Effector memory CD4-positive, alpha-beta T cell (primary cell): Measurements from ENCODE around the gene ANKRD13A.
A peak's percentile ranks its signal among the peaks of the same experiment; 100 is the strongest.
"Not testable (repeated sequence)": the region's sequence is repeated elsewhere in the genome, so short reads cannot be mapped to it uniquely, and the experiment has no call there.

Source experiments
- DNase-seq, 3 donors: peaks; one replicate each; pipeline ENCODE4 v3.0.0-alpha.2; 2020
- H3K27ac ChIP-seq: 2 replicates; pipeline ENCODE4 v1.7.0; 2013; ENCODE audit warnings: mild to moderate bottlenecking, low read length, moderate library complexity; ENCODE audit not compliant: insufficient read depth, poor library complexity, severe bottlenecking
- H3K27me3 ChIP-seq: replicated peaks from 2 replicates; pipeline ENCODE4 v1.7.0; 2013; ENCODE audit warnings: mild to moderate bottlenecking, low read length; ENCODE audit not compliant: insufficient read depth, control insufficient read depth, poor library complexity, severe bottlenecking
- H3K36me3 ChIP-seq: 2 replicates; pipeline ENCODE4 v1.7.0; 2013; ENCODE audit warnings: mild to moderate bottlenecking, low read length, moderate library complexity; ENCODE audit not compliant: control insufficient read depth, insufficient read depth
- H3K4me1 ChIP-seq: 2 replicates; pipeline ENCODE4 v1.7.0; 2013; ENCODE audit warnings: low read length, mild to moderate bottlenecking; ENCODE audit not compliant: control insufficient read depth, insufficient read depth, poor library complexity, severe bottlenecking
- H3K4me3 ChIP-seq: 2 replicates; pipeline ENCODE4 v1.7.0; 2013; ENCODE audit warnings: low read length, low read depth, mild to moderate bottlenecking; ENCODE audit not compliant: insufficient read depth, poor library complexity, severe bottlenecking
- H3K9me3 ChIP-seq: 2 replicates; pipeline ENCODE4 v1.7.0; 2013; ENCODE audit warnings: mild to moderate bottlenecking, low read length, moderate library complexity; ENCODE audit not compliant: control insufficient read depth

The ANKRD13A gene

GRCh38 chr12:110004598-110004997 lies 5.4 kb downstream of the ANKRD13A start:
- H3K9me3 ChIP-seq: no peaks in the 10 kb centered on the region
- peaks cover 7% of the 10 kb centered on the region for H3K36me3 ChIP-seq
- no peaks in the 10 kb centered on the region for H3K27me3 ChIP-seq
- no peak for DNase-seq
- peak overlapping the region; percentile 52 for H3K27ac ChIP-seq
- peak overlapping the region; percentile 19 for H3K4me3 ChIP-seq
- peaks cover 5% of the 10 kb centered on the region for H3K4me1 ChIP-seq

DNA sequence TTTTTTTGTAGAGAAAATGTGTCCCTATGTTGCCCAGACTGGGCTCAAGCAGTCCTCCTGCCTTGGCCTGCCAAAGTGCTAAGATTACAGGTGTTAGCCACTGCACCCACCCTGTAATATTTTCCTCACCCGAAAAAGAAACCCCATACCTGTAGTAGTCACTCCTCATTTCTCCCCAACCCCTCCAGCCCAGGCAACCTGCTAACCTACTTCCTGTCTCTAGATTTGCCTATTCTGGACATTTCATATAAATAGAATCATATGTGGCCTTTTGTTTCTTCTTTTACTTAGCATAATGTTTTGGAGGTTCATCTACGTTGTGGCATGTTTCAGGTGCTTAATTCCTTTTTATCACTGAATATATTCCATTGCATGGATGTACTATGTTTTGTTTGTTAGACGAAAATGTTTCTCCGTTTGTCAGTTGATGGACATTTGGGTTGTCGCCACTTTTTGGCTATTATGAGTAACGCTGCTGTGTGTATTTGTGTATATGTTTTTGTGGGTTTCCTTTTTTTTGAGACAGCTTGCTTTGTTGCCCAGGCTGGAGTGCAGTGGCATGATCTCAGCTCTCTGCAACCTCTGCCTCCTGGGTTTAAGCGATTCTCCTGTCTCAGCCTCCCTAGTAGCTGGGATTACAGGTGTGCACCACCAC lies 6.2 kb downstream of the ANKRD13A start:
- peaks cover 6% of the 10 kb centered on the region for H3K4me1 ChIP-seq
- H3K9me3 ChIP-seq: no peaks in the 10 kb centered on the region
- DNase-seq: no peak
- peak overlapping the region; percentile 19 for H3K4me3 ChIP-seq
- no peaks in the 10 kb centered on the region for H3K27me3 ChIP-seq
- H3K36me3 ChIP-seq: peaks cover 7% of the 10 kb centered on the region
- H3K27ac ChIP-seq: peak overlapping the region; percentile 52

DNA sequence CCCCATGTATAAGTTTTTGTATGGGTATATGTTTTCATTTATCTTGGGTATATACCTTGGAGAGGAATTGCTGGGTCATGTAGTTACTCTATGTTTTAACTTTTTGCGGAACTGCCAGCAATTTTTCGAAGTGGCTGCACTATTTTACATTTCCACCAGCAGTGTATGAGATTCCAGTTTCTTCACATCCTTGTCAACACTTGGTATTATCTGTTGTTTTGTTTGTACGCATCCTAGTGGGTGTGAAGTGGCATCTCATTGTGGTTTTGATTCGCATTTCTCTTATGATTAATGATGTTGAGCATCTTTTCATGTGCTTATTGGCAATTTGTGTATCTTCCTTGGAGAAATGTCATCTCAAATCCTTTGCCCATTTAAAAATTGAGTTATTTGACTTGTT lies 6.9 kb downstream of the ANKRD13A start:
- Histone ChIP-seq H3K36me3 (peaks cover 7% of the 10 kb centered on the region), H3K27me3 (no peaks in the 10 kb centered on the region), H3K27ac (no peak overlapping the region), H3K4me3 (no peak overlapping the region), H3K9me3 (no peaks in the 10 kb centered on the region), H3K4me1 (peaks cover 10% of the 10 kb centered on the region)
- DNase-seq: no peak

DNA sequence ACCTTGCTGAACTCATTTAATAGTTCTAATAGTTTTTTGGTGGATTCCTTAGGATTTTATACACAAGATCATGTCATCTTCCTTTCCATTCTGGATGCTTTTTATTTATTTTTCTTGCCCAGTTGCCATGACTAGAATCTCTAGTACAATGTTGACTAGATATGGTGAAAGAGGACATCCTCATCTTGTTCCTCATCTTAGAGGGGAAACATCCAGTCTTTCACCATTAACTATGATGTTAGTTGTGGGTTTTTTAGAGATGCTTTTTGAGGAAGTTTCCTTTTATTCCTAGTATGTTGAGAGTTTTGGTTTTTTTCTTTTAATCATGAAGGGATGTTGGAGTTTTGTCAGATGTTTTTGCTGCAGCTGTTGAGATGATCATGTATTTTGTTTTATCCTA lies 8.7 kb downstream of the ANKRD13A start:
- Histone ChIP-seq H3K27ac (no peak overlapping the region), H3K27me3 (no peaks in the 10 kb centered on the region), H3K4me3 (no peak overlapping the region), H3K36me3 (peaks cover 8% of the 10 kb centered on the region), H3K4me1 (peaks cover 10% of the 10 kb centered on the region), H3K9me3 (no peaks in the 10 kb centered on the region)
- DNase-seq: no peak

DNA sequence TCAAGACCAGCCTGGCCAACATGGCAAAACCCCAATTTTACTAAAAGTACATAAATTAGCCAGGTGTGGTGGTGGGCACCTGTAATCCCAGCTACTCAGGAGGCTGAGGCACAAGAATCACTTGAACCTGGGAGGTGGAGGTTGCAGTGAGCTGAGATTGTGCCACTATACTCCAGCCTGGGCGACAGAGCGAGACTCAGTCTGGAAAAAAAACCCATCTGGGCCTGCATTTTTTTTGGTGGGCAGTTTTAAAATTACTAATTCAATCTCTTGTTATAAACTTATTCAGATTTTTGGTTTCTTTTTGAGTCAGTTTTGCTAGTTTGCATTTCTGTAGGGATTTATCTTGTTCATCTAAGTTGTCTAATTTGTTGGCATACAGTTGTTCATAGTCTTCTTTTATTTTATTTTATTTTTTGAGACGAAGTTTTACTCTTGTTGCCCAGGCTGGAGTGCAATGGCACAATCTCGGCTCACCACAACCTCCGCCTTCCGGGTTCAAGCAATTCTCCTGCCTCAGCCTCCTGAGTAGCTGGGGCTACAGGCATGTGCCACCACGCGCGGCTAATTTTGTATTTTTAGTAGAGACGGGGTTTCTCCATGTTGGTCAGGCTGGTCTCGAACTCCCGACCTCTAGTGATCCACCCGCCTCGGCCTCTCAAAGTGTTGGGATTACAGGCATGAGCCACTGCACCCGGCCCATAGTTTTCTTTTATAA lies 9.6 kb downstream of the ANKRD13A start:
- H3K36me3 ChIP-seq: peaks cover 14% of the 10 kb centered on the region
- not testable (repeated sequence) for H3K4me3 ChIP-seq, H3K27me3 ChIP-seq, H3K9me3 ChIP-seq, H3K27ac ChIP-seq, DNase-seq
- peaks cover 10% of the 10 kb centered on the region for H3K4me1 ChIP-seq

DNA sequence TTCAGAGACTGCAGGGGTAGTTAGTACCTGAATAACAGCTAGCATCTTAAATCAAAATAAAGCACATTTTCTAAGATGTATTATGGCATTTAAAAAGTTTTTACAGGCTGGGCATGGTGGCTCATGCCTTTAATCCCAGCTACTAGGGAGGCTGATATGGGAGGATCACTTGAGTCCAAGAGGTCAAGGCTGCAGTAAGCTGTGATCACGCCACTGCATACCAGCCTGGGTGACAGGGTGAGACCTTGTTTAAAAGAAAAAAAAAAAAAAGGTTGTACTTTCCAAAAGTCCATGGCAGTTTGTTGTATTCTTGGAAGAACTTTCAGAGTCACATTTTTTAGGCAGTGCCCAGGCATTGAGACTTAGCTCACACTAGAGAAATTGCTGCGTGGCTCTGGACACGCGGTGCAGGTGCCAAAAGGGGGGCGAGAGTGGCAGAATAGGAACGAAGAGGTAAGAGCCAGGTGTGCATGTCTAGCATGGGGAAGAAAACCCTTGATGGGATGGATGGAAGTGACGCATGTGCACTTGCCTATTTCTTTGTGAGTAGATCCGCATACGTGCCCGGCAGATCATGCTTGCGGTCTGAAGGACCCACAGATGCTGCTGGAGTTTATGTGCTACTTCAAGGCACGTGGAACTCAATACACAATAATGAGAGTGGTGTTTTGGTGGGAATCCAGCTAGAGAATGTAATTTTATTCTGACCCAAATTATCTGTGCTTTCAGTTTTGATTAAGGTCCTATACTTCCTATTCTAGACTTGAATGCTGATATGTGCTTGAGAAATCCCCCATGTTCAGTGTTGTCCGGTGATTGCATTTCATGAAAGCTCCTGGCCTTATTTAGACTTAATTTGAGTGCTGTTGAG lies 11.9 kb downstream of the ANKRD13A start:
- peaks cover 22% of the 10 kb centered on the region for H3K36me3 ChIP-seq
- H3K27me3 ChIP-seq: no peaks in the 10 kb centered on the region
- no peaks in the 10 kb centered on the region for H3K9me3 ChIP-seq
- peaks cover 11% of the 10 kb centered on the region for H3K4me1 ChIP-seq
- H3K27ac ChIP-seq: peak overlapping the region; percentile 39
- DNase-seq: peak in 1 of 3 donors; percentile 11
- H3K4me3 ChIP-seq: no peak overlapping the region

- Histone ChIP-seq H3K27ac (peak overlapping the region; percentile 39), H3K4me3 (no peak overlapping the region), H3K36me3 (peaks cover 26% of the 10 kb centered on the region), H3K9me3 (no peaks in the 10 kb centered on the region), H3K27me3 (no peaks in the 10 kb centered on the region), H3K4me1 (peaks cover 11% of the 10 kb centered on the region)
- DNase-seq: no peak
Measured at GRCh38 chr12:110012137-110012536, 12.9 kb downstream of the ANKRD13A start.

DNA sequence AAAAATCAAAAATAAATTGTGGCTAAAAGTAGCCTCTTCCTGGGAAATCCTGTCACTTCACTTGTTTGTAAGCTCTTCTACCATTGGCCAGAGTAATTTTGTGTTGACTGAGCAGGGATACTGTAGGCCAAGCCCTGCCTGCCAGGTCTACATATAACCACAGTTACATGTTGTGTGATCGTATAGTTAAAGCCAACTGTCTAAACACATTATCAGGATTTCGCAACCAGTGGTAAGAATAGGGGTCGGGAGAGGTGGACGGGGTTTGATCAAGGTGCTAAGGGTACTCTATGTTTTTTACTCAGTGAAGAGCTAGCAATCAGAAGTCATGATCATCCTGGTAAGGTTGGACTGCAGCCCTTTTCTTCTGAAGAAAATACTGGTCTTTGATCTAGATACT lies 13.4 kb downstream of the ANKRD13A start:
- H3K27ac ChIP-seq: no peak overlapping the region
- no peak overlapping the region for H3K4me3 ChIP-seq
- H3K36me3 ChIP-seq: peaks cover 31% of the 10 kb centered on the region
- DNase-seq: no peak
- H3K27me3 ChIP-seq: no peaks in the 10 kb centered on the region
- peaks cover 11% of the 10 kb centered on the region for H3K4me1 ChIP-seq
- H3K9me3 ChIP-seq: no peaks in the 10 kb centered on the region

GRCh38 chr12:110015132-110015531 lies 15.9 kb downstream of the ANKRD13A start:
- Histone ChIP-seq H3K4me3 (no peak overlapping the region), H3K36me3 (peaks cover 56% of the 10 kb centered on the region), H3K27me3 (no peaks in the 10 kb centered on the region), H3K27ac (peak overlapping the region; percentile 18), H3K4me1 (peaks cover 11% of the 10 kb centered on the region), H3K9me3 (no peaks in the 10 kb centered on the region)
- no peak for DNase-seq

GRCh38 chr12:110020956-110021355 lies 21.7 kb downstream of the ANKRD13A start:
- no peak overlapping the region for H3K4me3 ChIP-seq
- H3K27me3 ChIP-seq: no peaks in the 10 kb centered on the region
- no peak for DNase-seq
- H3K36me3 ChIP-seq: peaks cover 94% of the 10 kb centered on the region
- no peak overlapping the region for H3K27ac ChIP-seq
- H3K9me3 ChIP-seq: no peaks in the 10 kb centered on the region
- no peaks in the 10 kb centered on the region for H3K4me1 ChIP-seq
